ENCODE data around the gene TRPM1.

The TRPM1 gene

GRCh38 chr15:31083370-31083780 is 18.1 kb downstream of the TRPM1 start:
- no peak for DNase-seq (ENCODE audit: low read depth in 2 of 2)

GRCh38 chr15:31082771-31083369 is 18.7 kb downstream of the TRPM1 start:
- DNase-seq (ENCODE audit: low read depth in 2 of 2): no peak

- DNase-seq (ENCODE audit: low read depth in 2 of 2): no peak
These were observed 19.8 kb downstream of the TRPM1 start for GRCh38 chr15:31081588-31082250.

GRCh38 chr15:31081056-31081455 is 20.5 kb downstream of the TRPM1 start:
- no peak for DNase-seq (ENCODE audit: low read depth in 2 of 2)

- peak in 1 of 2 donors; percentile 19 for DNase-seq (ENCODE audit: low read depth in 2 of 2)
These were observed 20.9 kb downstream of the TRPM1 start for GRCh38 chr15:31080591-31081014.

- DNase-seq (ENCODE audit: low read depth in 2 of 2): no peak
These were observed 22.0 kb downstream of the TRPM1 start for GRCh38 chr15:31079519-31079918.

- no peak for DNase-seq (ENCODE audit: low read depth in 2 of 2)
These were observed 23.1 kb downstream of the TRPM1 start for GRCh38 chr15:31078471-31078870.

- DNase-seq (ENCODE audit: low read depth in 2 of 2): no peak
These were observed 23.6 kb downstream of the TRPM1 start for GRCh38 chr15:31077941-31078340.

- DNase-seq (ENCODE audit: low read depth in 2 of 2): no peak
These were observed 24.3 kb downstream of the TRPM1 start for GRCh38 chr15:31077181-31077580.

- no peak for DNase-seq (ENCODE audit: low read depth in 2 of 2)
These were observed 27.2 kb downstream of the TRPM1 start for GRCh38 chr15:31074321-31074720.

- no peak for DNase-seq (ENCODE audit: low read depth in 2 of 2)
These were observed 30.7 kb downstream of the TRPM1 start for GRCh38 chr15:31070867-31071266.

- no peak for DNase-seq (ENCODE audit: low read depth in 2 of 2)
These were observed 32.0 kb downstream of the TRPM1 start for GRCh38 chr15:31069360-31070000.

GRCh38 chr15:31067890-31068603 is 33.5 kb downstream of the TRPM1 start:
- DNase-seq (ENCODE audit: low read depth in 2 of 2): no peak

GRCh38 chr15:31065824-31066223 is 35.7 kb downstream of the TRPM1 start:
- DNase-seq (ENCODE audit: low read depth in 2 of 2): no peak

- no peak for DNase-seq (ENCODE audit: low read depth in 2 of 2)
These were observed 38.6 kb downstream of the TRPM1 start for GRCh38 chr15:31062911-31063310.

GRCh38 chr15:31062310-31062847 is 39.1 kb downstream of the TRPM1 start:
- DNase-seq (ENCODE audit: low read depth in 2 of 2): no peak

GRCh38 chr15:31060429-31061140 is 40.9 kb downstream of the TRPM1 start:
- no peak for DNase-seq (ENCODE audit: low read depth in 2 of 2)

GRCh38 chr15:31058236-31058962 is 43.1 kb downstream of the TRPM1 start:
- no peak for DNase-seq (ENCODE audit: low read depth in 2 of 2)

GRCh38 chr15:31051496-31052080 is 49.9 kb downstream of the TRPM1 start:
- DNase-seq (ENCODE audit: low read depth in 2 of 2): no peak

- DNase-seq (ENCODE audit: low read depth in 2 of 2): no peak
These were observed 50.6 kb downstream of the TRPM1 start for GRCh38 chr15:31050953-31051352.

All from activated CD4-positive, alpha-beta T cell treated with anti-CD3 and anti-CD28 coated beads for 24 hours (primary cell).